ENCODE data around the gene NAV2. TPM values are rescaled to one million over a fixed set of nuclear protein-coding genes. Genes with fewer than 3 reads are reported as not detected.
A peak's percentile ranks its signal among the peaks of the same experiment; 100 is the strongest.

NAV2 gene
- total RNA-seq, 1 experiment from 2014 or later, result 46.3 TPM

- H3K14ac ChIP-seq (ENCODE audit: insufficient read depth, low read length), result no peak overlapping the region
- Mint-ChIP-seq H3K4me1 (peaks cover 60% of the 10 kb centered on the region in 2 experiments), H3K9me3 (no peaks in the 10 kb centered on the region), H3K27ac (peak overlapping the region in 2 of 3 experiments; percentile 75 to 78; a peak in 3 of 7 replicates), H3K27me3 (ENCODE audit: low read depth) (no peaks in the 10 kb centered on the region), H3K36me3 (ENCODE audit: insufficient read depth in 1 of 3, low read depth in 3 of 3) (peaks cover 9 to 25% (median 12%) of the 10 kb centered on the region in 3 experiments; a peak in 6 of 7 replicates), H3K4me3 (no peak overlapping the region)
- H3K9ac ChIP-seq (ENCODE audit: extremely low read depth, insufficient read length, low read length), result no peak overlapping the region
- no peak overlapping the region for H3T11ph ChIP-seq (ENCODE audit: low read length)
- no peak overlapping the region for H3K27ac ChIP-seq (ENCODE audit: insufficient read length, low read depth, low read length)
- H2BK5ac ChIP-seq (ENCODE audit: insufficient read length, low read length), result no peak overlapping the region
- H3K23me2 ChIP-seq (ENCODE audit: insufficient read length, low read depth, low read length, poor library complexity, severe bottlenecking), result peaks cover 2% of the 10 kb centered on the region
- H3K27me3 ChIP-seq (ENCODE audit: insufficient read depth, low read length), result no peaks in the 10 kb centered on the region
- no peak overlapping the region for H2BK20ac ChIP-seq (ENCODE audit: low read depth, low read length, poor library complexity, severe bottlenecking)
- H2BK15ac ChIP-seq (ENCODE audit: low read depth, low read length), result no peak overlapping the region
- no peak overlapping the region for H3K4ac ChIP-seq (ENCODE audit: low read depth, low read length)
- H3K18ac ChIP-seq (ENCODE audit: insufficient read length, low read depth, low read length), result no peak overlapping the region
- H4K20me1 ChIP-seq (ENCODE audit: control insufficient read depth, insufficient read depth, insufficient read length), result no peaks in the 10 kb centered on the region
- H2AFZ ChIP-seq (ENCODE audit: low read length), result no peak overlapping the region
- no peak overlapping the region for H3K23ac ChIP-seq (ENCODE audit: insufficient read length, low read depth, low read length)
- H3K56ac ChIP-seq (ENCODE audit: insufficient read length, low read depth, low read length), result no peak overlapping the region
- no peaks in the 10 kb centered on the region for H3K9me3 ChIP-seq (ENCODE audit: control insufficient read depth, low read depth, low read length)
- no peak overlapping the region for H2BK120ac ChIP-seq (ENCODE audit: low read depth, low read length, poor library complexity, severe bottlenecking)
- no peak for TF ChIP-seq CTCF (conservative IDR thresholded peaks at IDR 0.05)
- DNase-seq, result no peak
- no peak overlapping the region for H4K5ac ChIP-seq (ENCODE audit: insufficient read length, low read depth, low read length)
- H3K79me2 ChIP-seq (ENCODE audit: insufficient read depth, low read length), result peaks cover 2% of the 10 kb centered on the region; the same call in 1 of the 2 replicates
- no CpG with 5 or more reads among the region's 3 CpGs for WGBS (ENCODE audit: extremely low coverage, insufficient read length, low lambda C conversion rate)
- H3K79me1 ChIP-seq (ENCODE audit: insufficient read depth, low read depth, low read length, poor library complexity, severe bottlenecking), result peaks cover 5% of the 10 kb centered on the region
- no peak overlapping the region for H3K4me2 ChIP-seq (ENCODE audit: insufficient read depth, insufficient read length, low read length)
- H4K8ac ChIP-seq (replicated peaks; ENCODE audit: insufficient read length, low read depth, low read length), result no peak overlapping the region
- no peak overlapping the region for H2AK5ac ChIP-seq (ENCODE audit: insufficient read length, low read length)
- H2BK12ac ChIP-seq (ENCODE audit: insufficient read length, low read depth, low read length), result no peak overlapping the region
- H3K4me1 ChIP-seq (ENCODE audit: insufficient read depth, low read length), result peaks cover 25% of the 10 kb centered on the region
- H4K91ac ChIP-seq (ENCODE audit: insufficient read length, low read depth, low read length), result no peak overlapping the region
Measured at GRCh38 chr11:19821993-19822392, 109.4 kb downstream of the NAV2 start.
